GM19238 (cell line): ENCODE measurements around the gene DSC2.
"Not testable (repeated sequence)": the region's sequence is repeated elsewhere in the genome, so short reads cannot be mapped to it uniquely, and the experiment has no call there.

Experiments
- DNase-seq: peaks from one replicate; pipeline ENCODE4 v3.0.0; 2011; ENCODE audit warnings: low spot score; ENCODE audit not compliant: insufficient read length

The DSC2 gene

GRCh38 chr18:31102025-31102684 lies at the start of gene DSC2:
Gene DSC2, minus strand, starts transcription at chr18:31102421. Its CDS starts 450 bp downstream, at chr18:31101971.
- no peak for DNase-seq

GRCh38 chr18:31149351-31149750 lies 47.1 kb upstream of the DSC2 start:
- no peak for DNase-seq

- DNase-seq = no peak
Observed at GRCh38 chr18:31148600-31148999, 46.4 kb upstream of the DSC2 start.

- no peak for DNase-seq
Observed at GRCh38 chr18:31146809-31147208, 44.6 kb upstream of the DSC2 start.

GRCh38 chr18:31143025-31143424 lies 40.8 kb upstream of the DSC2 start:
- DNase-seq = no peak

GRCh38 chr18:31138709-31139108 lies 36.5 kb upstream of the DSC2 start:
- no peak for DNase-seq

GRCh38 chr18:31134988-31135529 lies 32.8 kb upstream of the DSC2 start:
- no peak for DNase-seq

- no peak for DNase-seq
Observed at GRCh38 chr18:31129398-31130115, 27.3 kb upstream of the DSC2 start.

GRCh38 chr18:31125878-31126277 lies 23.7 kb upstream of the DSC2 start:
- DNase-seq = no peak

GRCh38 chr18:31123125-31123524 lies 20.9 kb upstream of the DSC2 start:
- DNase-seq = not testable (repeated sequence)

GRCh38 chr18:31120594-31120993 lies 18.4 kb upstream of the DSC2 start:
- no peak for DNase-seq

GRCh38 chr18:31116853-31117595 lies 14.8 kb upstream of the DSC2 start:
- no peak for DNase-seq

GRCh38 chr18:31112804-31113203 lies 10.6 kb upstream of the DSC2 start:
- DNase-seq = no peak

GRCh38 chr18:31105733-31106132 lies 3.5 kb upstream of the DSC2 start:
- no peak for DNase-seq

- DNase-seq = no peak
Observed at GRCh38 chr18:31104444-31104843, 2.2 kb upstream of the DSC2 start.

GRCh38 chr18:31103423-31103822 lies 1.2 kb upstream of the DSC2 start:
- no peak for DNase-seq

- DNase-seq = no peak
Observed at GRCh38 chr18:31102941-31103340, 720 bp upstream of the DSC2 start.

GRCh38 chr18:31101183-31102024 lies 817 bp downstream of the DSC2 start:
- DNase-seq = no peak

GRCh38 chr18:31100436-31101182 lies 1.6 kb downstream of the DSC2 start:
- DNase-seq = no peak

- DNase-seq = no peak
Observed at GRCh38 chr18:31099450-31100230, 2.6 kb downstream of the DSC2 start.
